HG03039 (cell line): ENCODE measurements around the gene KDM6B.

Experiments
- ATAC-seq: cut with Tn5 transposase; IDR thresholded peaks from one replicate; pipeline ENCODE4 v1.9.1; 2021; ENCODE audit warnings: mild to moderate bottlenecking, moderate library complexity; ENCODE audit not compliant: unreplicated experiment

The KDM6B gene

GRCh38 chr17:7867881-7868329 lies 33.9 kb downstream of the KDM6B start:
- ATAC-seq: no peak

- no peak for ATAC-seq
Measured at GRCh38 chr17:7873051-7873450, 39.0 kb downstream of the KDM6B start.

- no peak for ATAC-seq
Measured at GRCh38 chr17:7875804-7876370, 41.9 kb downstream of the KDM6B start.

- no peak for ATAC-seq
Measured at GRCh38 chr17:7878234-7878633, 44.2 kb downstream of the KDM6B start.

GRCh38 chr17:7880076-7880868 lies 46.3 kb downstream of the KDM6B start:
- no peak for ATAC-seq

GRCh38 chr17:7881276-7882054 lies 47.4 kb downstream of the KDM6B start:
- ATAC-seq: no peak

- no peak for ATAC-seq
Measured at GRCh38 chr17:7882068-7882467, 48.1 kb downstream of the KDM6B start.

- no peak for ATAC-seq
Measured at GRCh38 chr17:7882629-7883028, 48.6 kb downstream of the KDM6B start.
